Measurements from ENCODE around the gene KCMF1. TPM values are rescaled to one million over a fixed set of nuclear protein-coding genes. Genes with fewer than 3 reads are reported as not detected.

The KCMF1 gene
- total RNA-seq, 6 donors from 2014 or later = 6.3 to 76.6 (median 47.8) TPM

GRCh38 chr2:84925724-84926376 is 45.1 kb upstream of the KCMF1 start:
- 7 to 9% methylated on average over 24 to 34 of the region's 34 CpGs for WGBS, 2 donors
- TF ChIP-seq POLR2A (IDR thresholded peaks at IDR 0.05) = no peak
- TF ChIP-seq EP300 (IDR thresholded peaks at IDR 0.05) = no peak
- TF ChIP-seq, protein P1, sequence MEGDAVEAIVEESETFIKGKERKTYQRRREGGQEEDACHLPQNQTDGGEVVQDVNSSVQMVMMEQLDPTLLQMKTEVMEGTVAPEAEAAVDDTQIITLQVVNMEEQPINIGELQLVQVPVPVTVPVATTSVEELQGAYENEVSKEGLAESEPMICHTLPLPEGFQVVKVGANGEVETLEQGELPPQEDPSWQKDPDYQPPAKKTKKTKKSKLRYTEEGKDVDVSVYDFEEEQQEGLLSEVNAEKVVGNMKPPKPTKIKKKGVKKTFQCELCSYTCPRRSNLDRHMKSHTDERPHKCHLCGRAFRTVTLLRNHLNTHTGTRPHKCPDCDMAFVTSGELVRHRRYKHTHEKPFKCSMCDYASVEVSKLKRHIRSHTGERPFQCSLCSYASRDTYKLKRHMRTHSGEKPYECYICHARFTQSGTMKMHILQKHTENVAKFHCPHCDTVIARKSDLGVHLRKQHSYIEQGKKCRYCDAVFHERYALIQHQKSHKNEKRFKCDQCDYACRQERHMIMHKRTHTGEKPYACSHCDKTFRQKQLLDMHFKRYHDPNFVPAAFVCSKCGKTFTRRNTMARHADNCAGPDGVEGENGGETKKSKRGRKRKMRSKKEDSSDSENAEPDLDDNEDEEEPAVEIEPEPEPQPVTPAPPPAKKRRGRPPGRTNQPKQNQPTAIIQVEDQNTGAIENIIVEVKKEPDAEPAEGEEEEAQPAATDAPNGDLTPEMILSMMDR (IDR thresholded peaks at IDR 0.05) = peak; percentile 93 to 100 (median 100)
- TF ChIP-seq POLR2AphosphoS5 (IDR thresholded peaks at IDR 0.05) = peak; percentile 82 to 95
- Histone ChIP-seq H3K36me3 (no peaks in the 10 kb centered on the region), H3K4me3 (peak overlapping the region in 3 of 4 donors; percentile 29 to 51 (median 44)), H3K27ac (peak overlapping the region; percentile 72 to 83 (median 80)), H3K27me3 (no peaks in the 10 kb centered on the region), H3K9me3 (no peaks in the 10 kb centered on the region), H3K4me1 (peaks cover 20 to 38% (median 34%) of the 10 kb centered on the region in 4 donors)
- peak; percentile 94 to 97 for ATAC-seq (ENCODE audit: low FRiP score in 2 of 2)
- DNase-seq = peak; percentile 99

DNA sequence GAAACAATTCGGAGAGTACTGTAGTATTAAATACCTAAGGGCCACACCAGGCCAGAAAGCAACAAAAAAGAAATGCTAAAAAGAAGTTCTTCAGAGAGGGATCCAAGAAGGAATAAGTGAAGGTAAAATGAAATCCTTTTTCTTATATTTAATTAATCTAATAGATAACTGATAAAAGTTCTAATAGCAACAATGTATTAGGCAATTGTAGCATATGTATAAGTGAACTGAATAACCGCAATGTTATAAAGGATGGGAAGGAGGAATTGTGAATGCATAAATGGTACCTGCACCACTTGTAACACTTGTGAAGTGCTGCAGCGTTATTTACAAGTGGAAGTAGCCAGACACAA is 43.7 kb upstream of the KCMF1 start:
- TF ChIP-seq EP300 (IDR thresholded peaks at IDR 0.05) (no peak), POLR2AphosphoS5 (IDR thresholded peaks at IDR 0.05) (no peak), POLR2A (IDR thresholded peaks at IDR 0.05) (no peak)
- TF ChIP-seq, protein P1 (IDR thresholded peaks at IDR 0.05) = peak in 1 of 6 experiments; percentile 8
- no peaks in the 10 kb centered on the region for H3K9me3 ChIP-seq
- no peaks in the 10 kb centered on the region for H3K36me3 ChIP-seq
- DNase-seq (no peak), ATAC-seq (ENCODE audit: low FRiP score in 2 of 2) (no peak)
- H3K27ac ChIP-seq = no peak overlapping the region
- no peaks in the 10 kb centered on the region for H3K27me3 ChIP-seq
- H3K4me1 ChIP-seq = peaks cover 20 to 38% (median 34%) of the 10 kb centered on the region in 4 donors
- 37 to 41% methylated on average over 3 of the region's 3 CpGs for WGBS, 2 donors
- H3K4me3 ChIP-seq = peak overlapping the region in 2 of 4 donors; percentile 29 to 51

DNA sequence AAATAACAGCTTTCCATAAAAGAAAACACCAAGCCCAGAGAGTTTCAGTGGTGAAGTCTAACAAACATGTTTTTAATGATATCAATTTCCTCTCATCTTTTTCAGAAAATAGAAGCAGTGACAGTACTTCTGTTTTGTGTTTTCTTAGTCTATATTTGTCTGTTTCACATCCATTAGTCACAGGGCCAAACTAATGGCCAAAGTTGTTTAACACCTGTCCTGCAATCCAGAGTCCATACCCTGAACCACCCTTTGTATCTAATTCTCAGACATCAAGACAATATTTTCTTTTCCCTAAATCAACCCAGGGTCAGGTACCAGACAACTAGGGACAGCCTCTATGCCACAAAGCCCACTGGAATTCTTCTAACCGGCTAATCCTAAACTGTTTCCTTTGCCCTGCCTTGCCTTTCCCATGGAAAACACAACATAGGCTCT is 39.6 kb upstream of the KCMF1 start:
- no peak for DNase-seq
- WGBS, 2 donors = 64 to 71% methylated on average over 1 of the region's 1 CpG
- Histone ChIP-seq H3K9me3 (no peaks in the 10 kb centered on the region), H3K27me3 (no peaks in the 10 kb centered on the region), H3K36me3 (no peaks in the 10 kb centered on the region), H3K27ac (no peak overlapping the region), H3K4me3 (no peak overlapping the region), H3K4me1 (peaks cover 5 to 10% (median 8%) of the 10 kb centered on the region in 4 donors)
- TF ChIP-seq EP300 (IDR thresholded peaks at IDR 0.05) (no peak), POLR2AphosphoS5 (IDR thresholded peaks at IDR 0.05) (no peak), POLR2A (IDR thresholded peaks at IDR 0.05) (no peak)
- TF ChIP-seq, protein P1 (IDR thresholded peaks at IDR 0.05) = no peak
- no peak for ATAC-seq (ENCODE audit: low FRiP score in 2 of 2)

DNA sequence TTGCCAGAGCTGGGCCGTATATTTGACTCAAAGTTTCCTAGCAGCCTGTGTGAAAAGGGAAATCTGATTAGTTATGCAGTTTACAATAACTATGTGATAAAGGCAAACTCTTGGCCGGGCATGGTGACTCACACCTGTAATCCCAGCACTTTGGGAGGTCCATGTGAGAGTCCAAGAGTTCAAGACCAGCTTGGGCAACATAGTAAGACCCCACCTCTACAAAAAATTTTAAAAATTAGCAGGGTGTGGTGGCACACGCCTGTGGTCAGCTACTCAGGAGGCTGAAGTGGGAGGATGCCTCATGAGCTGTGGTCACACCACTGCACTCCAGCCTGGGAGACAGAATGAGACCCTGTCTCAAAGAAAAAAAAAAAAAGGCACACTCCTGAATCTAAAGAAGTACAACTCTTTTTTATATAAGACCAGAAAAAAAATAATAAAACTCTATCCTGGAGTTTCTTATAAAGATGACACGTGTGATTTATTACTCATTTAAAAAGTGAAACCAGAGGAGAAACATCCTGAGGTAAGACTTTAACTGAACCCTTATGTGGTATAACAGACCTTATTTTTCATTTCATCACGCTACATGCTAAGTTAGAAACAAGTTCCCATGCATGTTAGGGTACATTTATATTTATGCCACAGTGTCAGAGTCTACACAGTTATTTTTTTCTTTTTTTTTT is 32.6 kb upstream of the KCMF1 start:
- Histone ChIP-seq H3K4me1 (peaks cover 7 to 13% (median 11%) of the 10 kb centered on the region in 4 donors), H3K27me3 (no peaks in the 10 kb centered on the region), H3K4me3 (no peak overlapping the region), H3K9me3 (no peaks in the 10 kb centered on the region), H3K27ac (no peak overlapping the region), H3K36me3 (no peaks in the 10 kb centered on the region)
- DNase-seq (no peak), ATAC-seq (ENCODE audit: low FRiP score in 2 of 2) (no peak)
- TF ChIP-seq POLR2AphosphoS5 (IDR thresholded peaks at IDR 0.05) (no peak), EP300 (IDR thresholded peaks at IDR 0.05) (no peak), POLR2A (IDR thresholded peaks at IDR 0.05) (no peak)
- TF ChIP-seq, protein P1 (IDR thresholded peaks at IDR 0.05) = no peak
- 73 to 74% methylated on average over 5 of the region's 5 CpGs for WGBS, 2 donors

All from upper lobe of left lung (tissue), 6 donors.